OCI-LY1 (cell line): Measurements from ENCODE around the gene MARK4.

Experiments
- H2AFZ ChIP-seq: fragments of 200-600 bp; sonication (generic), shearing (Covaris generic); 2 replicates; pipeline ENCODE4 v1.6.0; 2014; ENCODE audit warnings: antibody characterized with exemption, mild to moderate bottlenecking, low read length
- H3F3A ChIP-seq: fragments of 200-600 bp; sonication (generic), shearing (Covaris generic); 2 replicates; pipeline ENCODE4 v1.6.0; 2014; ENCODE audit warnings: mild to moderate bottlenecking, antibody characterized with exemption, low read length, moderate library complexity; ENCODE audit not compliant: insufficient read depth
- H3K27ac ChIP-seq: fragments of 200-600 bp; sonication (generic); 2 replicates; pipeline ENCODE4 v1.5.1; 2014; ENCODE audit warnings: low read length, mixed run types, mild to moderate bottlenecking, low read depth; ENCODE audit not compliant: poor library complexity, severe bottlenecking
- H3K27me3 ChIP-seq: fragments of 200-600 bp; sonication (generic); 2 replicates; pipeline ENCODE4 v1.6.0; 2014; ENCODE audit warnings: antibody characterized with exemption, mild to moderate bottlenecking, low read length, moderate library complexity; ENCODE audit not compliant: insufficient read depth
- H3K36me3 ChIP-seq: fragments of 200-600 bp; sonication (generic); 2 replicates; pipeline ENCODE4 v1.6.1; 2014; ENCODE audit warnings: mild to moderate bottlenecking, antibody characterized with exemption, low read length, moderate library complexity, mixed read lengths; ENCODE audit not compliant: insufficient read depth
- H3K4me1 ChIP-seq: fragments of 200-600 bp; sonication (generic); 2 replicates; pipeline ENCODE4 v1.5.1; 2014; ENCODE audit warnings: mild to moderate bottlenecking, low read length, moderate library complexity; ENCODE audit not compliant: insufficient read depth, severe bottlenecking
- H3K4me2 ChIP-seq: fragments of 200-600 bp; sonication (generic), shearing (Covaris generic); 2 replicates; pipeline ENCODE4 v1.6.1; 2014; ENCODE audit warnings: low read length
- H3K4me3 ChIP-seq: fragments of 200-600 bp; sonication (generic); 2 replicates; pipeline ENCODE4 v1.5.1; 2014; ENCODE audit warnings: low read length, low read depth, mild to moderate bottlenecking, mixed read lengths; ENCODE audit not compliant: poor library complexity, severe bottlenecking
- H3K79me2 ChIP-seq: fragments of 200-600 bp; shearing (Covaris generic); 2 replicates; pipeline ENCODE4 v1.6.1; 2016; ENCODE audit warnings: mixed run types, low read length, mixed read lengths; ENCODE audit not compliant: insufficient read depth
- H3K9ac ChIP-seq: fragments of 200-600 bp; sonication (generic), shearing (Covaris generic); 2 replicates; pipeline ENCODE4 v1.6.1; 2014; ENCODE audit warnings: mild to moderate bottlenecking, low read length, mixed read lengths
- H3K9me2 ChIP-seq: fragments of 200-600 bp; sonication (generic), shearing (Covaris generic); 2 replicates; pipeline ENCODE4 v1.6.1; 2014; ENCODE audit warnings: low read depth, mild to moderate bottlenecking, low read length, mixed read lengths
- H3K9me3 ChIP-seq: fragments of 200-600 bp; shearing (Covaris generic); 2 replicates; pipeline ENCODE4 v1.6.1; 2014; ENCODE audit warnings: low read length, mixed read lengths
- H4K20me1 ChIP-seq: fragments of 200-600 bp; sonication (generic), shearing (Covaris generic); 2 replicates; pipeline ENCODE4 v1.6.0; 2016; ENCODE audit warnings: mild to moderate bottlenecking, low read length; ENCODE audit not compliant: insufficient read depth
- EZH2 ChIP-seq: fragments of 200-600 bp; sonication (generic), shearing (Covaris generic); IDR thresholded peaks from 2 replicates; pipeline ENCODE4 v1.8.0; 2017; ENCODE audit warnings: borderline replicate concordance, mixed run types, mild to moderate bottlenecking, antibody characterized with exemption, low read length, moderate library complexity, mixed read lengths
- TF ChIP-seq, protein P1 (sequence below): fragments of 200-600 bp; sonication (generic), shearing (Covaris generic); IDR thresholded peaks from 2 replicates; pipeline ENCODE4 v1.5.1; 2017; ENCODE audit warnings: mild to moderate bottlenecking, antibody characterized with exemption, low read length, moderate library complexity, mixed read lengths

Gene MARK4

DNA sequence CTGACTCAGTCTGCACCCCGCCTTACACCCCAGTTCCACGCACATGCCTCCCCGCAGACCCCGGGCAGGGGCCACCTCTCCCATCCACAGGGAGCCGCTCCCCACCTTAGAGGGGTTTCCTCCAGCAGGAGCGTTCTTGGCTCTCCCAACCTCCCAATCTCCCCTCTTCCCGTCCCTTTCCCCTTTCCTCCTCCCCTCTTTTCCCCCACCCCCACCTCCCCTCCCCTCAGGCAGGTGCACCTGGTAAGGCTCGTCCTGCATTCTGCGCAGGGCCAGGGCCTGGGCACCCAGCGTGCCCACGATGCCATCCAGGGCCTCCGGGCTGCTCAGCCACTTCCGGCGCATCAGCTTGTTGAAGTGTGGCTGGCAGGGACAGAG is 33.1 kb upstream of the MARK4 start:
- H2AFZ ChIP-seq: no peak overlapping the region
- no peaks in the 10 kb centered on the region for H3K9me2 ChIP-seq
- no peaks in the 10 kb centered on the region for H3K4me1 ChIP-seq
- TF ChIP-seq, protein P1, sequence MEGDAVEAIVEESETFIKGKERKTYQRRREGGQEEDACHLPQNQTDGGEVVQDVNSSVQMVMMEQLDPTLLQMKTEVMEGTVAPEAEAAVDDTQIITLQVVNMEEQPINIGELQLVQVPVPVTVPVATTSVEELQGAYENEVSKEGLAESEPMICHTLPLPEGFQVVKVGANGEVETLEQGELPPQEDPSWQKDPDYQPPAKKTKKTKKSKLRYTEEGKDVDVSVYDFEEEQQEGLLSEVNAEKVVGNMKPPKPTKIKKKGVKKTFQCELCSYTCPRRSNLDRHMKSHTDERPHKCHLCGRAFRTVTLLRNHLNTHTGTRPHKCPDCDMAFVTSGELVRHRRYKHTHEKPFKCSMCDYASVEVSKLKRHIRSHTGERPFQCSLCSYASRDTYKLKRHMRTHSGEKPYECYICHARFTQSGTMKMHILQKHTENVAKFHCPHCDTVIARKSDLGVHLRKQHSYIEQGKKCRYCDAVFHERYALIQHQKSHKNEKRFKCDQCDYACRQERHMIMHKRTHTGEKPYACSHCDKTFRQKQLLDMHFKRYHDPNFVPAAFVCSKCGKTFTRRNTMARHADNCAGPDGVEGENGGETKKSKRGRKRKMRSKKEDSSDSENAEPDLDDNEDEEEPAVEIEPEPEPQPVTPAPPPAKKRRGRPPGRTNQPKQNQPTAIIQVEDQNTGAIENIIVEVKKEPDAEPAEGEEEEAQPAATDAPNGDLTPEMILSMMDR: no peak
- no peak for TF ChIP-seq EZH2
- H3K9ac ChIP-seq: no peak overlapping the region
- no peaks in the 10 kb centered on the region for H4K20me1 ChIP-seq
- H3K27ac ChIP-seq: no peak overlapping the region
- no peak overlapping the region for H3K4me3 ChIP-seq
- no peak overlapping the region for H3K4me2 ChIP-seq
- H3F3A ChIP-seq: no peaks in the 10 kb centered on the region
- H3K9me3 ChIP-seq: no peaks in the 10 kb centered on the region
- H3K36me3 ChIP-seq: no peaks in the 10 kb centered on the region
- H3K79me2 ChIP-seq: no peaks in the 10 kb centered on the region
- H3K27me3 ChIP-seq: 0 out of 2 replicates have a peak, but pooled peaks cover 4% of the 10 kb centered on the region

DNA sequence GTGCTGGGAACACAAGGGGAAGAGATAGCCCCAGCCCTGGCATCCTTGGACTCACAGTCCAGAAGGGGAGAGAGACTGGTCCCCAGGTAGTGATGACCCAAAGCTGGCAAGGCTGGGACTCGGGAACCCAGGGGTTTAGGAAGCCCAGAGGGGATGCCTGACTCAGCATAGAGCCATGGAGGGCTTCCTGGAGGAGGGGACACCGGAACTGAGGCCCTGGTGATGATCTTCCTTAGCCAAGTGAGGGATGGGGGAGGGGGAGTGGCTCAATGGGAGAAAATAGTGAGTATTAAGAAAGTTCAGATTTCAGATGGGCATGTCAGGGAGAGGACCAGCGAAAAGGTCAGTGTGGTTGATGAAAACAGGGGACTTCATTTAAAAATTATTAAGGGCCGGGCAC is 32.6 kb upstream of the MARK4 start:
- Histone ChIP-seq H3F3A (no peaks in the 10 kb centered on the region), H4K20me1 (no peaks in the 10 kb centered on the region), H3K79me2 (no peaks in the 10 kb centered on the region), H3K9me2 (no peaks in the 10 kb centered on the region), H3K27ac (no peak overlapping the region), H3K9me3 (no peaks in the 10 kb centered on the region), H2AFZ (no peak overlapping the region), H3K27me3 (0 out of 2 replicates have a peak, but pooled peaks cover 4% of the 10 kb centered on the region), H3K4me2 (no peak overlapping the region), H3K4me3 (no peak overlapping the region), H3K36me3 (no peaks in the 10 kb centered on the region), H3K9ac (no peak overlapping the region), H3K4me1 (no peaks in the 10 kb centered on the region)
- TF ChIP-seq, protein P1: no peak
- no peak for TF ChIP-seq EZH2

DNA sequence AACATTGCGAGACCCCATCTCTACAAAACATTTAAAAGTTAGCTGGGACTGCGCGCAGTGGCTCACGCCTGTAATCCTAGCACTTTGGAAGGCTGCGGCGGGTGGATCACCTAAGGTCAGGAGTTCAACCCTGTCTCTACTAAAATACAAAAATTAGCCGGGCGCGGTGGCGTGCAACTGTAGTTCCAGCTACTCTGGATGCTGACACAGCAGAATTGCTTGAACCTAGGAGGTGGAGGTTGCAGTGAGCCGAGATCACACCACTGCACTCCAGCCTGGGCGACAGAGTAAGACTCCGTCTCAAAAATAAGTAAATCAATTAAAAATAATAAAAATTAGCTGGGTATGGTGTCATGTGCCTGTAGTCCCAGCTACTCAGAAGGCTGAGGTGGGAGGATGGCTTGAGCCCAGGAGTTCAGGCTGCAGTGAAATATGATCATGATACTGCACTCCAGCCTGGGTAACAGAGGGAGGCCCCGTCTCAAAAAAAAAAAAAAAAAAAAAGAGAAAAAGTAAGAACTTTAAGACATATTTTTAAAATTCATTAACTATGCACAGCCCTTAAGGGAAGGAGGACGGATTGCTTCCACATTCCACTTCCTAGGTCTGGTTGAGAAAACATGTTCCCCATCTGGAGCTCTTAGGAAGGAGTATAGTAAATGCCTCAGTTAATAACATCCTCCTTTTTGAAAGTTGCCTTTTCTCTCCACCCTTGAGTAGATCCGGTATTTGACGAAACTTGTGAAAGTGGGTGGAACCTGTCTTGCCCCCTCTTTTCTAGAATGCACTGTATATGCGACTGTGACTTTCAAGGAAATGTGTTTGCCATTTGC is 31.9 kb upstream of the MARK4 start:
- Histone ChIP-seq H3K4me2 (no peak overlapping the region), H3K9me3 (no peaks in the 10 kb centered on the region), H3K9ac (no peak overlapping the region), H4K20me1 (no peaks in the 10 kb centered on the region), H2AFZ (no peak overlapping the region), H3K36me3 (no peaks in the 10 kb centered on the region), H3K4me1 (no peaks in the 10 kb centered on the region), H3F3A (no peaks in the 10 kb centered on the region), H3K27ac (no peak overlapping the region), H3K79me2 (no peaks in the 10 kb centered on the region), H3K9me2 (no peaks in the 10 kb centered on the region), H3K4me3 (no peak overlapping the region), H3K27me3 (peaks cover 4% of the 10 kb centered on the region; the same call in 1 of the 2 replicates)
- TF ChIP-seq EZH2: no peak
- TF ChIP-seq, protein P1: no peak
